GM12878 (cell line): Measurements from ENCODE around the gene HOXA2. TPM values are rescaled to one million over a fixed set of nuclear protein-coding genes. Genes with fewer than 3 reads are reported as not detected.

Experiments
- ATAC-seq: fragments of 200-7000 bp; cut with Tn5 transposase; 3 replicates; pipeline ENCODE4 v1.9.1; 2020; ENCODE audit warnings: mild to moderate bottlenecking, moderate library complexity
- BruUV-seq: library from RNA; stranded (reverse); fragments of 400-500 nt; replicated peaks from 2 replicates; lab custom pipeline; 2021; lab: Mats Ljungman, UMichigan
- CTCF ChIA-PET: fragments of 300-600 bp; sonication (Branson Sonifier 250); formaldehyde crosslinking; extraction: SDS; loops from one replicate; lab custom pipeline; 2021; ENCODE audit warnings: inconsistent platforms; lab: Yijun Ruan, JAX
- POLR2A ChIA-PET: fragments of 350-600 bp; formaldehyde crosslinking; extraction: SDS; loops from one replicate; lab custom pipeline; 2021; ENCODE audit warnings: inconsistent platforms; lab: Charles Lee
- RAD21 ChIA-PET: fragments of 300-600 bp; sonication (Branson Sonifier 250); formaldehyde crosslinking; loops from one replicate; lab custom pipeline; 2023; ENCODE audit warnings: antibody characterized with exemption; ENCODE audit not compliant: unreplicated experiment; lab: Charles Lee
- SMC1A ChIA-PET: fragments of 300-600 bp; sonication (Branson Sonifier 250); formaldehyde crosslinking; loops from one replicate; lab custom pipeline; 2023; ENCODE audit not compliant: unreplicated experiment, uncharacterized antibody; lab: Charles Lee
- DNase-seq: peaks from one replicate; pipeline ENCODE4 v3.0.0-alpha.2; 2011; ENCODE audit warnings: low read depth, low spot score
- FAIRE-seq: peaks from 3 replicates; lab custom pipeline; 2011; peaks lifted over from hg19 to GRCh38; lab: Jason Lieb, UNC
- H2AFZ ChIP-seq: 2 replicates; pipeline ENCODE4 v1.6.0; 2011; ENCODE audit warnings: low read depth, low read length, control low read depth; ENCODE audit not compliant: control insufficient read depth
- H3K27ac ChIP-seq: 2 replicates; pipeline ENCODE4 v1.5.1; 2011; ENCODE audit warnings: control low read depth; ENCODE audit not compliant: control insufficient read depth, insufficient read depth
- H3K27me3 ChIP-seq, 2 experiments: replicated peaks in 1 of 2; 2 replicates each; pipeline versions ENCODE4 v1.6.0 to v1.6.1; 2011; ENCODE audit warnings: low read length in 1 of 2; ENCODE audit not compliant: control insufficient read depth in 2 of 2, insufficient read depth in 2 of 2
- H3K36me3 ChIP-seq, 2 experiments: 2 replicates each; pipeline ENCODE4 v1.5.1; 2011; ENCODE audit warnings: low read length in 1 of 2; ENCODE audit not compliant: control insufficient read depth in 2 of 2, insufficient read depth in 2 of 2
- H3K4me1 ChIP-seq: 2 replicates; pipeline ENCODE4 v1.6.1; 2011; ENCODE audit warnings: mild to moderate bottlenecking, low read length, moderate library complexity, mixed read lengths; ENCODE audit not compliant: control insufficient read depth, insufficient read depth
- H3K4me2 ChIP-seq: 2 replicates; pipeline ENCODE4 v1.6.0; 2011; ENCODE audit warnings: control low read depth; ENCODE audit not compliant: control insufficient read depth, insufficient read depth
- H3K4me3 ChIP-seq: fragments of 200-600 bp; sonication (generic); 2 replicates; pipeline ENCODE4 v1.5.1; 2016
- H3K79me2 ChIP-seq: 2 replicates; pipeline ENCODE4 v1.6.0; 2011; ENCODE audit warnings: low read length; ENCODE audit not compliant: control insufficient read depth, insufficient read depth
- H3K9ac ChIP-seq: 2 replicates; pipeline ENCODE4 v1.8.0; 2011; ENCODE audit warnings: low read length, control low read depth, mixed read lengths; ENCODE audit not compliant: control insufficient read depth, insufficient read depth
- H3K9me3 ChIP-seq: replicated peaks from 3 replicates; pipeline ENCODE4 v1.5.1; 2011; ENCODE audit warnings: mild to moderate bottlenecking, low read length; ENCODE audit not compliant: control insufficient read depth, insufficient read depth
- H4K20me1 ChIP-seq: 2 replicates; pipeline ENCODE4 v1.6.0; 2011; ENCODE audit not compliant: control insufficient read depth, insufficient read depth
- CREM ChIP-seq: IDR thresholded peaks from 2 replicates; pipeline ENCODE4 v1.6.1; 2014; ENCODE audit warnings: antibody characterized with exemption, low read depth
- SMAD5 ChIP-seq: IDR thresholded peaks from 2 replicates; pipeline ENCODE4 v1.6.1; 2016; ENCODE audit warnings: antibody characterized with exemption, low read depth
- WGBS: methylation state at CpG from one replicate; pipeline ENCODE4 v1.1.6; 2016; ENCODE audit warnings: low lambda C conversion rate; ENCODE audit not compliant: insufficient replicate concordance, insufficient coverage; ENCODE audit errors: missing lambda C conversion rate; 5-methylcytosine and 5-hydroxymethylcytosine counted together
- in situ Hi-C: fragments of 300-500 bp; cut with MboI; formaldehyde crosslinking; loops from 9 replicates; pipeline ENCODE4 v1.14.3; 2018; ENCODE audit warnings: mixed read lengths
- intact Hi-C: fragments of 100-400 bp; cut with micrococcal nuclease; formaldehyde crosslinking; loops from one replicate; pipeline ENCODE4 v1.14.2; 2022; ENCODE audit not compliant: unreplicated experiment
- polyA plus RNA-seq, 11 experiments: library from polyadenylated mRNA; depleted of rRNA in 4 of 11; unstranded in 6 of 11; stranded (reverse) in 5 of 11; fragments of >200 nt; fragmentation: Nextera tagmentation in 4 of 11; fragmentation: Illumina TruSeq in 1 of 11; extraction: Ambion mirVana in 4 of 11; extraction: Trizol in 1 of 11; gene quantifications; 1 replicate in 1 of 11; 2 replicates in 10 of 11; pipeline versions ENCODE4 v1.2.1 to v1.2.3, GENCODE V29; 2011 to 2016; ENCODE audit warnings: inconsistent platforms in 2 of 11, missing spikeins in 2 of 11, low read depth in 1 of 11
- total RNA-seq, 4 experiments: library from RNA; depleted of rRNA in 3 of 4; stranded (reverse); fragments of >200 nt in 3 of 4; fragmentation: Illumina TruSeq in 1 of 4; extraction: Trizol in 1 of 4; gene quantifications; 2 replicates each; pipeline versions ENCODE4 v1.2.1 to v1.2.3, GENCODE V29; 2013 to 2021

Gene HOXA2
- total and polyA plus RNA-seq, 10 of the 15 experiments (the other 5 are each of a cell fraction or from before 2014, with no cell fraction given): not detected

DNA sequence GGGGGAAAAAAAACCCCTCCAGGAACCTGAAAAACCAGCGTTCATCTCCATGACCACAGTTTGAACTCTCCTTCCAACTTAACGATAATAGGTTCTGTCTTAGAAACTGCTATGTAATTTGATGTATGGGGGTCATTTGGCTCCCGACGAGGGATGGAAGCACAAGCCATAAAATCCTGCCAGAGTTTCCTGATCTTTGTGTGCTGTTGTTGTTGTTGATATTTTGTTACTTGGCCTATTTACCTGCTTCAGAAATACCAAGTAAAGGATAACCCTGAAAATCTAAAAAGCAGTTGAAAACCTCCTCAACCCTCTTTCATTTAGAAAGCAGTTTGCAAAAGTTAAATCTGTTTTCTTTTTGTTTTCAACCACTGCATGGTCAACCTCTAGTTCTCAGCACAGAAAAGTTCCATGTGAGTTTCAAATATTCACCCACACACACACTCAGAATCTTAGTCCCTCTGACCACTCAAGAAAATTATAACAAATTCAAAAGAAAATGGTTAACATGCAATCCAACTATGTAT lies 9.3 kb upstream of the HOXA2 start:
- DNase-seq (no peak), FAIRE-seq (no peak), ATAC-seq (no peak)
- H3K79me2 ChIP-seq: no peaks in the 10 kb centered on the region
- H3K4me3 ChIP-seq: no peak overlapping the region
- no peak overlapping the region for H3K9ac ChIP-seq
- no peaks in the 10 kb centered on the region for H3K36me3 ChIP-seq
- H3K4me1 ChIP-seq: no peaks in the 10 kb centered on the region
- no peaks in the 10 kb centered on the region; the same call in 1 of the 2 replicates for H4K20me1 ChIP-seq
- ChIA-PET SMC1A (no interaction called here), CTCF (no interaction called here), POLR2A (no interaction called here), RAD21 (no interaction called here)
- no peak overlapping the region for H3K4me2 ChIP-seq
- no peak for TF ChIP-seq CREM
- in situ Hi-C loops (no loop called here), intact Hi-C loops (no loop called here)
- WGBS: 66% methylated on average over 4 of the region's 4 CpGs
- no peaks in the 10 kb centered on the region for H3K27me3 ChIP-seq
- no peaks in the 10 kb centered on the region for H3K9me3 ChIP-seq
- H3K27ac ChIP-seq: no peak overlapping the region
- BruUV-seq: no TSS peak
- H2AFZ ChIP-seq: no peak overlapping the region

DNA sequence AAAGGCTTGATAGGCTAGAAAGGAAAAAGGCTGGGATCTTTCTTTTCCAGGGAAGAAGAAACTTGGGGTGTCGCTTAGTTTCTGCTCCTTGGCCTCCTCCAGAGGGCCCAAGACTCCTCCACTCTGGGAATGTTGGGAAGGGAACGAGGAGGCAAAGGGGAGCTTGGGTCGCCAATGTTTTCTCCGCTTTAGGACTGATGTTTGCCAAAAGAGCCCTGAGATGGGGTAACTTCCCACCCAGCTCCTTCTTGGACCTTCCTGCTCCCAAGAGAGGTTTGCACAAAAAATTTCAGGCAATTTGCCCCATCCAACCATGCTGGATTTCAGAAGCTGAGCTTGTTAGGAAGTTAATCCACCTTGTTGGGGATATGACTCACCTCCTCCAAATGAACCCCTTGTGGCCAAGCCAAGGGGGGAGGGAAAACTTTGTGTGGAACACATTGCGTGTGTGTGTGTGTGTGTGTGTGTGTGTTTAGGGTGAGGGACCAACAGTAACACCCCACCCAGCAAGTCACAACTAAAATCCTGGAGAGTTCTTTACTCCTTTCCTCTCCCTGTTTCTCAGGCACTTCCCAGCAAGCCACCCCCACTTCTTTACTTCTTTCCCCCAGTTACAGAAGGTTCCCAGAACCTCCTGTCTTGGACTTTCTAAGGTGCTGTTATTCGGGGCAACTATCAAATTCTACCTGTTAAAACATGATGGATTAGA lies 8.7 kb upstream of the HOXA2 start:
- Histone ChIP-seq H3K9ac (no peak overlapping the region), H3K27ac (no peak overlapping the region), H3K4me2 (no peak overlapping the region), H3K27me3 (no peaks in the 10 kb centered on the region), H2AFZ (no peak overlapping the region), H3K4me1 (no peaks in the 10 kb centered on the region), H3K4me3 (no peak overlapping the region), H4K20me1 (no peaks in the 10 kb centered on the region; the same call in 1 of the 2 replicates), H3K36me3 (no peaks in the 10 kb centered on the region), H3K79me2 (no peaks in the 10 kb centered on the region), H3K9me3 (no peaks in the 10 kb centered on the region; the same call in 2 of the 3 replicates)
- POLR2A ChIA-PET: no interaction called here
- in situ Hi-C loops: no loop called here
- SMC1A ChIA-PET: no interaction called here
- intact Hi-C loops: no loop called here
- RAD21 ChIA-PET: no interaction called here
- no peak for TF ChIP-seq SMAD5
- ATAC-seq (no peak), FAIRE-seq (no peak), DNase-seq (no peak)
- no TSS peak for BruUV-seq
- CTCF ChIA-PET: no interaction called here
- WGBS: 37% methylated on average over 6 of the region's 6 CpGs
